CD14-positive monocyte (primary cell): ENCODE data around the gene FAXC. TPM values are rescaled to one million over a fixed set of nuclear protein-coding genes. Genes with fewer than 3 reads are reported as not detected.
A peak's percentile ranks its signal among the peaks of the same experiment; 100 is the strongest.

Source experiments
- DNase-seq, 3 donors: peaks; one replicate each; pipeline ENCODE4 v3.0.0-alpha.2; 2011 to 2022
- H2AFZ ChIP-seq: 2 replicates; pipeline ENCODE4 v1.6.0; 2012; ENCODE audit warnings: mild to moderate bottlenecking, low read depth, low read length, inconsistent platforms; ENCODE audit not compliant: insufficient read depth, poor library complexity, severe bottlenecking
- H3K27ac ChIP-seq, 2 donors: 1 replicate in 1 of 2; 2 replicates in 1 of 2; pipeline ENCODE4 v1.5.1; 2012 to 2013; ENCODE audit warnings: low read length in 2 of 2, control low read depth in 1 of 2, inconsistent platforms in 1 of 2, low read depth in 1 of 2, mild to moderate bottlenecking in 1 of 2
- H3K27me3 ChIP-seq, 2 donors: one replicate each; pipeline versions ENCODE4 v1.6.0 to v1.6.1; 2011 to 2013; ENCODE audit warnings: low read length in 2 of 2; ENCODE audit not compliant: control insufficient read depth in 2 of 2, insufficient read depth in 2 of 2
- H3K36me3 ChIP-seq, 2 donors: replicated peaks in 1 of 2; 1 replicate in 1 of 2; 2 replicates in 1 of 2; pipeline versions ENCODE4 v1.5.1 to v1.6.1; 2012 to 2013; ENCODE audit warnings: low read length in 2 of 2, control low read depth in 1 of 2, inconsistent platforms in 1 of 2, mild to moderate bottlenecking in 1 of 2; ENCODE audit not compliant: insufficient read depth in 2 of 2, control insufficient read depth in 1 of 2
- H3K4me1 ChIP-seq, 2 donors: 1 replicate in 1 of 2; 2 replicates in 1 of 2; pipeline versions ENCODE4 v1.5.1 to v1.6.1; 2012 to 2013; ENCODE audit warnings: low read length in 2 of 2, control low read depth in 1 of 2, inconsistent platforms in 1 of 2, mild to moderate bottlenecking in 1 of 2, moderate library complexity in 1 of 2; ENCODE audit not compliant: insufficient read depth in 2 of 2, control insufficient read depth in 1 of 2
- H3K4me2 ChIP-seq: replicated peaks from 2 replicates; pipeline ENCODE3; 2012; ENCODE audit warnings: low read length, moderate library complexity, mild to moderate bottlenecking; ENCODE audit not compliant: poor library complexity, severe bottlenecking; ENCODE audit errors: extremely low read depth
- H3K4me3 ChIP-seq, 3 experiments: fragments of 200-600 bp in 1 of 3; sonication (generic) in 1 of 3; replicated peaks in 1 of 3; 1 replicate in 2 of 3; 2 replicates in 1 of 3; pipeline ENCODE4 v1.5.1; 2011 to 2013; ENCODE audit warnings: low read length in 3 of 3, mild to moderate bottlenecking in 3 of 3, control low read depth in 2 of 3, low read depth in 2 of 3, inconsistent platforms in 1 of 3, moderate library complexity in 1 of 3
- H3K79me2 ChIP-seq: 2 replicates; pipeline ENCODE4 v1.6.0; 2012; ENCODE audit warnings: mild to moderate bottlenecking, control low read depth, inconsistent platforms, low read length, moderate library complexity; ENCODE audit not compliant: insufficient read depth
- H3K9ac ChIP-seq: 2 replicates; pipeline ENCODE4 v1.6.0; 2017; ENCODE audit warnings: low read length, mild to moderate bottlenecking; ENCODE audit not compliant: insufficient read depth, poor library complexity, severe bottlenecking
- H3K9me3 ChIP-seq, 2 donors: replicated peaks in 1 of 2; 1 replicate in 1 of 2; 2 replicates in 1 of 2; pipeline versions ENCODE4 v1.5.1 to v1.6.1; 2012 to 2013; ENCODE audit warnings: low read length in 2 of 2, control low read depth in 1 of 2; ENCODE audit not compliant: control insufficient read depth in 1 of 2, insufficient read depth in 1 of 2
- H4K20me1 ChIP-seq: 2 replicates; pipeline ENCODE4 v1.6.0; 2012; ENCODE audit warnings: mild to moderate bottlenecking, low read length, control low read depth, moderate library complexity; ENCODE audit not compliant: insufficient read depth
- H3K27ac Mint-ChIP-seq, 7 donors: one replicate each; pipeline ENCODE4 v1.8.0; 2020; ENCODE audit warnings: mild to moderate bottlenecking in 7 of 7, mixed read lengths in 7 of 7, moderate library complexity in 6 of 7, inconsistent platforms in 2 of 7
- H3K27me3 Mint-ChIP-seq, 3 donors: one replicate each; pipeline ENCODE4 v1.8.0; 2021 to 2022; ENCODE audit warnings: low read depth in 3 of 3, mild to moderate bottlenecking in 3 of 3, mixed read lengths in 3 of 3, moderate library complexity in 3 of 3, inconsistent platforms in 1 of 3
- H3K36me3 Mint-ChIP-seq, 2 donors: one replicate each; pipeline ENCODE4 v1.8.0; 2020; ENCODE audit warnings: mixed read lengths in 2 of 2, inconsistent platforms in 1 of 2, mild to moderate bottlenecking in 1 of 2
- H3K4me1 Mint-ChIP-seq: one replicate; pipeline ENCODE4 v1.8.0; 2020; ENCODE audit warnings: mild to moderate bottlenecking, mixed read lengths
- H3K4me3 Mint-ChIP-seq, 2 donors: one replicate each; pipeline ENCODE4 v1.8.0; 2020; ENCODE audit warnings: mild to moderate bottlenecking in 2 of 2, mixed read lengths in 2 of 2, moderate library complexity in 1 of 2
- H3K9me3 Mint-ChIP-seq, 7 donors: one replicate each; pipeline ENCODE4 v1.8.0; 2020 to 2022; ENCODE audit warnings: mixed read lengths in 7 of 7, mild to moderate bottlenecking in 6 of 7, moderate library complexity in 6 of 7, inconsistent platforms in 2 of 7
- WGBS: methylation state at CpG from one replicate; pipeline ENCODE4 v1.1.5; 2013; ENCODE audit warnings: missing lambda C conversion rate; ENCODE audit not compliant: insufficient coverage; 5-methylcytosine and 5-hydroxymethylcytosine counted together
- intact Hi-C, 2 donors: fragments of 100-400 bp; cut with micrococcal nuclease; formaldehyde crosslinking; loops; one replicate each; pipeline versions ENCODE4 v1.15.0 to v1.15.1; 2023
- polyA plus RNA-seq, 3 donors: library from polyadenylated mRNA; depleted of rRNA in 1 of 3; unstranded in 2 of 3; stranded (reverse) in 1 of 3; fragments of 300-500 nt in 2 of 3; fragments of >200 nt in 1 of 3; fragmentation: Illumina TruSeq in 2 of 3; gene quantifications; 1 replicate in 2 of 3; 2 replicates in 1 of 3; pipeline ENCODE4 v1.2.3, GENCODE V29; 2012 to 2021
- TF ChIP-seq, protein P1 (sequence below): fragments of 200-600 bp; IDR thresholded peaks from one replicate; pipeline ENCODE4 v1.8.0; 2022; ENCODE audit warnings: antibody characterized with exemption, mild to moderate bottlenecking

FAXC gene
- polyA plus RNA-seq, 3 donors, result not detected

DNA sequence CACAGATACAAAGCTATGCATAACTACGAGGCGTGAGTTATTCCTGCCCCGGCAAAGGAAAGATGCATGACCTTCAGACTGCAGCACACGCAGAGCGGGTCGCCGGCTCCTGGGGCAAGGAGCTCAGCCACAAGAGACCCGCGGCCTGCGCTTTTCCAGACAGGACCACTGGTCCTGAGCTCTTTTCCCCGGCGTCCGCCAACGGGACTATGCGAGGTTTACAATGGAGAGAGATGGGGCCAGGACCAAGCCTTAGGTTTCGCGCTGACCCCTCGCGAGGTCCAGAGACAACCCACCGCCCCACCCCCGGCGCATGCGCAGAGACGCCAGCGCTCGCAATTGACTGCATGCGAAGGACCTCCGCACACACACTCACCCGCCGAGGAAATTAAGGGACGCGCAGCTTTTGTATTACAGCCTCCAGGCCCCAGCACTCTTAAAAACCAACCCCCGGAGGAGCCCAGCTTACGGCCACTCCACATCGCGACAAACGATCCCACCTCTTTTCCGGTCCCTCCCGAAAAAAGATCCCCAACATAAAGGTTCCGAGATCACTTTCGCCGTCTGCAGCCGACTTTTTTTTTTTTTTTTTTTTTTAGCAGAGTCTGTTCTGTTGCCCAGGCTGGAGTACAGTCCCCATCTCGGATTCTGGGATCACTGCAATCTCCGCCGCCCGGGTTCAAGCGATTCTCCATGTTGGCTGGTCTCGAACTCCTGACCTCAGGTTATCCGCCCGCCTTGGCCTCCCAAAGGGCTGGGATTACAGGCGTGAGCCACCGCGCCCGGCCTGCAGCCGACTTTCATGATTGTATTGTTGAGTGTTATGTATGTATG is 44.4 kb upstream of the FAXC start, which contains the start of gene COQ3:
Gene COQ3, minus strand, starts transcription at position 498 of the 834 bp plus-strand sequence. Its CDS starts 16 bp downstream, at position 482.
- H3K27me3 Mint-ChIP-seq, result peaks cover 0 to 5% (median 3%) of the 10 kb centered on the region in 3 donors
- Histone ChIP-seq H3K36me3 (peaks cover 5 to 25% of the 10 kb centered on the region in 2 donors), H3K79me2 (no peaks in the 10 kb centered on the region), H3K4me1 (peaks cover 8 to 15% of the 10 kb centered on the region in 2 donors), H3K9ac (peak within 1 kb of the TSS; percentile 74), H2AFZ (peak within 1 kb of the TSS; percentile 89), H3K27ac (peak within 1 kb of the TSS; percentile 34 to 70), H3K9me3 (no peaks in the 10 kb centered on the region), H3K27me3 (no peaks in the 10 kb centered on the region), H4K20me1 (no peaks in the 10 kb centered on the region), H3K4me3 (peak within 1 kb of the TSS; percentile 49 to 94 (median 67)), H3K4me2 (peak within 1 kb of the TSS; percentile 81)
- H3K9me3 Mint-ChIP-seq, result peaks cover 0 to 1% (median 0%) of the 10 kb centered on the region in 7 donors
- WGBS, result 5% methylated on average over 44 of the region's 56 CpGs
- TF ChIP-seq, protein P1, sequence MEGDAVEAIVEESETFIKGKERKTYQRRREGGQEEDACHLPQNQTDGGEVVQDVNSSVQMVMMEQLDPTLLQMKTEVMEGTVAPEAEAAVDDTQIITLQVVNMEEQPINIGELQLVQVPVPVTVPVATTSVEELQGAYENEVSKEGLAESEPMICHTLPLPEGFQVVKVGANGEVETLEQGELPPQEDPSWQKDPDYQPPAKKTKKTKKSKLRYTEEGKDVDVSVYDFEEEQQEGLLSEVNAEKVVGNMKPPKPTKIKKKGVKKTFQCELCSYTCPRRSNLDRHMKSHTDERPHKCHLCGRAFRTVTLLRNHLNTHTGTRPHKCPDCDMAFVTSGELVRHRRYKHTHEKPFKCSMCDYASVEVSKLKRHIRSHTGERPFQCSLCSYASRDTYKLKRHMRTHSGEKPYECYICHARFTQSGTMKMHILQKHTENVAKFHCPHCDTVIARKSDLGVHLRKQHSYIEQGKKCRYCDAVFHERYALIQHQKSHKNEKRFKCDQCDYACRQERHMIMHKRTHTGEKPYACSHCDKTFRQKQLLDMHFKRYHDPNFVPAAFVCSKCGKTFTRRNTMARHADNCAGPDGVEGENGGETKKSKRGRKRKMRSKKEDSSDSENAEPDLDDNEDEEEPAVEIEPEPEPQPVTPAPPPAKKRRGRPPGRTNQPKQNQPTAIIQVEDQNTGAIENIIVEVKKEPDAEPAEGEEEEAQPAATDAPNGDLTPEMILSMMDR, result no peak
- intact Hi-C loops, result no loop called here
- DNase-seq, result peak; percentile 28 to 53 (median 31)
- H3K4me1 Mint-ChIP-seq, result peaks cover 11% of the 10 kb centered on the region
- H3K27ac Mint-ChIP-seq, result peak within 1 kb of the TSS; percentile 62 to 95 (median 87)
- peaks cover 7 to 18% of the 10 kb centered on the region in 2 donors for H3K36me3 Mint-ChIP-seq
- peak within 1 kb of the TSS; percentile 97 to 98 for H3K4me3 Mint-ChIP-seq

DNA sequence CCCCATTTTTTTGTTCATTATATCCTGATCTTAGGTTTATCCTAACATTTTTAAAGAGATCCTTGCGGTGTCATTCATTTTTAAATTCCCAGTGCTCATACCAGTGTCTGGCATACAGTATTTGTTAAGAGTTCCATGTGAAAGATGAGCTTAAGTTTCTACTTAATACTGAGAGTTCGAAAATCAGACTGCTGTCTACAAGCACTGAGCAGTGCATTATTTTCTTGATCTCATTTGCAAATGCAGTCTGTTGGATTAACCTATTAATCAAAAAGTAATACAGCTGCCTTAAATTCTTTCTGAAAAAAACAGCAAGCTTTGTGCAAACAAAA is 43.9 kb upstream of the FAXC start:
- intact Hi-C loops, result no loop called here
- Histone ChIP-seq H3K4me2 (peak overlapping the region; percentile 81), H3K79me2 (no peaks in the 10 kb centered on the region), H3K27ac (peak overlapping the region in 1 of 2 donors; percentile 70), H3K36me3 (peaks cover 0 to 19% of the 10 kb centered on the region in 2 donors), H3K9ac (peak overlapping the region; percentile 74), H3K4me3 (peak overlapping the region; percentile 49 to 94 (median 67)), H4K20me1 (no peaks in the 10 kb centered on the region), H3K9me3 (no peaks in the 10 kb centered on the region), H2AFZ (peak overlapping the region; percentile 89), H3K27me3 (no peaks in the 10 kb centered on the region), H3K4me1 (peaks cover 8 to 15% of the 10 kb centered on the region in 2 donors)
- Mint-ChIP-seq H3K36me3 (peaks cover 6 to 14% of the 10 kb centered on the region in 2 donors), H3K4me1 (peaks cover 11% of the 10 kb centered on the region), H3K9me3 (peaks cover 0 to 1% (median 0%) of the 10 kb centered on the region in 7 donors), H3K27ac (peak overlapping the region in 1 of 7 donors; percentile 95), H3K4me3 (peak overlapping the region; percentile 97 to 98), H3K27me3 (peaks cover 0 to 5% (median 3%) of the 10 kb centered on the region in 3 donors)
- WGBS, result no CpG with 5 or more reads among the region's 2 CpGs
- TF ChIP-seq, protein P1, result no peak
- no peak for DNase-seq
